ENCODE data around the gene KLK8.

Gene KLK8

GRCh38 chr19:51002542-51003311 lies 1.3 kb upstream of the KLK8 start:
- no peak overlapping the region for H3K27ac ChIP-seq
- no peak overlapping the region for H3K4me3 ChIP-seq (ENCODE audit: low read depth, low read length)
- no peaks in the 10 kb centered on the region for H3K36me3 ChIP-seq
- no peak for TF ChIP-seq CTCF (IDR thresholded peaks at IDR 0.05; ENCODE audit: low read depth, low read length)
- H3K27me3 ChIP-seq (ENCODE audit: insufficient read depth, low read depth, severe bottlenecking) = peaks cover 93% of the 10 kb centered on the region
- DNase-seq = no peak
- no peaks in the 10 kb centered on the region for H3K9me3 ChIP-seq (ENCODE audit: severe bottlenecking)

GRCh38 chr19:51002089-51002532 lies 707 bp upstream of the KLK8 start:
- no peak for DNase-seq
- Histone ChIP-seq H3K27ac (no peak overlapping the region), H3K27me3 (ENCODE audit: insufficient read depth, low read depth, severe bottlenecking) (peaks cover 93% of the 10 kb centered on the region), H3K36me3 (no peaks in the 10 kb centered on the region), H3K9me3 (ENCODE audit: severe bottlenecking) (no peaks in the 10 kb centered on the region), H3K4me3 (ENCODE audit: low read depth, low read length) (no peak overlapping the region)
- TF ChIP-seq CTCF (IDR thresholded peaks at IDR 0.05; ENCODE audit: low read depth, low read length) = no peak

- H3K4me3 ChIP-seq (ENCODE audit: low read depth, low read length) = no peak overlapping the region
- TF ChIP-seq CTCF (IDR thresholded peaks at IDR 0.05; ENCODE audit: low read depth, low read length) = no peak
- peaks cover 91% of the 10 kb centered on the region for H3K27me3 ChIP-seq (ENCODE audit: insufficient read depth, low read depth, severe bottlenecking)
- no peaks in the 10 kb centered on the region for H3K36me3 ChIP-seq
- no peaks in the 10 kb centered on the region for H3K9me3 ChIP-seq (ENCODE audit: severe bottlenecking)
- H3K27ac ChIP-seq = no peak overlapping the region
- DNase-seq = no peak
These were observed 423 bp downstream of the KLK8 start for GRCh38 chr19:51000981-51001380.

- no peak for TF ChIP-seq CTCF (IDR thresholded peaks at IDR 0.05; ENCODE audit: low read depth, low read length)
- Histone ChIP-seq H3K9me3 (ENCODE audit: severe bottlenecking) (no peaks in the 10 kb centered on the region), H3K27ac (no peak overlapping the region), H3K27me3 (ENCODE audit: insufficient read depth, low read depth, severe bottlenecking) (peaks cover 93% of the 10 kb centered on the region), H3K4me3 (ENCODE audit: low read depth, low read length) (no peak overlapping the region), H3K36me3 (no peaks in the 10 kb centered on the region)
- no peak for DNase-seq
These were observed 978 bp downstream of the KLK8 start for GRCh38 chr19:51000426-51000825.

- Histone ChIP-seq H3K27ac (no peak overlapping the region), H3K27me3 (ENCODE audit: insufficient read depth, low read depth, severe bottlenecking) (peaks cover 92% of the 10 kb centered on the region), H3K9me3 (ENCODE audit: severe bottlenecking) (peaks cover 4% of the 10 kb centered on the region), H3K36me3 (no peaks in the 10 kb centered on the region), H3K4me3 (ENCODE audit: low read depth, low read length) (no peak overlapping the region)
- DNase-seq = no peak
- TF ChIP-seq CTCF (IDR thresholded peaks at IDR 0.05; ENCODE audit: low read depth, low read length) = no peak
These were observed 2.7 kb downstream of the KLK8 start for GRCh38 chr19:50998686-50999085.

GRCh38 chr19:50998061-50998460 lies 3.3 kb downstream of the KLK8 start:
- no peak for DNase-seq
- Histone ChIP-seq H3K27me3 (ENCODE audit: insufficient read depth, low read depth, severe bottlenecking) (peaks cover 92% of the 10 kb centered on the region), H3K36me3 (no peaks in the 10 kb centered on the region), H3K4me3 (ENCODE audit: low read depth, low read length) (no peak overlapping the region), H3K9me3 (ENCODE audit: severe bottlenecking) (peaks cover 4% of the 10 kb centered on the region), H3K27ac (no peak overlapping the region)
- no peak for TF ChIP-seq CTCF (IDR thresholded peaks at IDR 0.05; ENCODE audit: low read depth, low read length)
